T-helper 2 cell treated with Interferon-gamma antibody and Interleukin-4, amounts not matched to agents 5 μg/mL and 100 μg/mL, for 36 hours (primary cell): ENCODE results near the gene ANKS1B.

ENCODE experiments used
- DNase-seq: peaks from one replicate; pipeline ENCODE4 v3.0.0; 2021; ENCODE audit warnings: low spot score
- H3K27ac Mint-ChIP-seq: one replicate; pipeline ENCODE4 v1.8.0; 2021; ENCODE audit warnings: mild to moderate bottlenecking, mixed read lengths
- H3K27me3 Mint-ChIP-seq: one replicate; pipeline ENCODE4 v1.8.0; 2021; ENCODE audit warnings: low read depth, mixed read lengths
- H3K36me3 Mint-ChIP-seq: one replicate; pipeline ENCODE4 v1.8.0; 2021; ENCODE audit warnings: low read depth, mixed read lengths
- H3K4me1 Mint-ChIP-seq: one replicate; pipeline ENCODE4 v1.8.0; 2021; ENCODE audit warnings: low read depth, mixed read lengths
- H3K4me3 Mint-ChIP-seq: one replicate; pipeline ENCODE4 v1.8.0; 2022; ENCODE audit warnings: mild to moderate bottlenecking, moderate library complexity, mixed read lengths
- H3K9me3 Mint-ChIP-seq: one replicate; pipeline ENCODE4 v1.8.0; 2021; ENCODE audit warnings: mixed read lengths

Gene ANKS1B

DNA sequence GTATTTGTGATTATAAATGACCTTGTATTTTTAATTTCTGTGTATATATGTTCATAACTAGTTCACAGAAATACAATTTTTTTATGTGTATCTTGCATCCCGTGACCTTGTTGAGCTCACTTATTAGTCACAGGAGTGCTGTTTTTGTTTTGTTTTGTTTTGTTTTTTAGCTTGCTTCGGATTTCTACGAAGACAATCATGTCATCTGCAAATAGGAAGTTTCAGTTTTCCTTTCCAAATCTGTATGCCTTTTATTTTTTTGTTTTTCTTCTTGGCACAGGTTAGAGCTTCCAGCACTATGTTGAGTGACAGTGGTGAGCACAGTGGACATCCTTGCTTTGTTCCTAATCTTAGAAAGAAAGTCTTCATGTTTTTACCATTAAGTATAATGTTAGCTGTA, 566.4 kb downstream of the ANKS1B start:
- Mint-ChIP-seq H3K4me3 (no peak overlapping the region), H3K9me3 (peaks cover 7% of the 10 kb centered on the region), H3K36me3 (no peaks in the 10 kb centered on the region), H3K27me3 (no peaks in the 10 kb centered on the region), H3K27ac (no peak overlapping the region), H3K4me1 (no peaks in the 10 kb centered on the region)
- no peak for DNase-seq

DNA sequence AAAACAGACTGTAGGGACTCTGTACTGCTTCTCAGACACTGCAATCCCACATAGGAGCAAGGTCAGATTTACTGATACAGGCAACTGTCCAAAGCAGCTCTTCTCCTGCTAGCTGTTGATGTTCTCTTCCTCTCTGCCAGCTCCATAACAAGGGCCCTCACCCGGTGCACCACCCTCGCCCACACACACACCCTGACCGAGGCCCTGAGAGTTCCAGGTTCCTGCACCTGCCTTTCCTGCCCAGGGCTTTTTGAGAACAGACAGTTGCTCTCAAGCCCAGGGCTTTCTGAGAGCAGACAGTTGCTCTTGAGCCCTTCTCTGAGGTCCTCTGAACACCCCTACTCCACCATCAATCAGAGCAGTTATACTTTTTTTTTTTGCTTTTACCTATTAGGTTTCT, 571.0 kb downstream of the ANKS1B start:
- no peaks in the 10 kb centered on the region for H3K4me1 Mint-ChIP-seq
- DNase-seq = no peak
- no peaks in the 10 kb centered on the region for H3K27me3 Mint-ChIP-seq

DNA sequence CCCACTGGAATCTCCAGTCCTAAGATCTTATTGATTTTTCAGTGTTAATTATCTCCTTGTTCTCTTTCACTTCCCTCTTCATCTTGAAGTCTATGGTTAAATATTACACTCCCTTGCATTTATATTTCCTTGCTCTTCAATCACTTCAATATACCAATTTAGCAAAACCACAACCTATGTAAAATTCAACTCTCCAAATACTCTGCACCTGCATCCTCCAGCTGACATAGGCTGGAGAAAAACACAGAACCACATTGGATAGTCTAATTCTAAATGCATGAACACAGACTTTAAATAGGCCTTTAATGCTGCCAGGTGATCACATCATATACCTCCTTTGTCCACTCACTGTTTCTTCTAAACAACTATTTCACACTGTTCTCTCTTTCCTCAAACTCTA, 591.0 kb downstream of the ANKS1B start:
- H3K4me1 Mint-ChIP-seq = no peaks in the 10 kb centered on the region
- H3K4me3 Mint-ChIP-seq = no peak overlapping the region
- no peaks in the 10 kb centered on the region for H3K27me3 Mint-ChIP-seq
- no peaks in the 10 kb centered on the region for H3K9me3 Mint-ChIP-seq
- H3K36me3 Mint-ChIP-seq = no peaks in the 10 kb centered on the region
- no peak for DNase-seq
- no peak overlapping the region for H3K27ac Mint-ChIP-seq

More for the DNA sequence above, 571.0 kb downstream of the ANKS1B start:
- no peak overlapping the region for H3K27ac Mint-ChIP-seq
- H3K36me3 Mint-ChIP-seq = no peaks in the 10 kb centered on the region
- H3K4me3 Mint-ChIP-seq = no peak overlapping the region
- peaks cover 19% of the 10 kb centered on the region for H3K9me3 Mint-ChIP-seq

DNA sequence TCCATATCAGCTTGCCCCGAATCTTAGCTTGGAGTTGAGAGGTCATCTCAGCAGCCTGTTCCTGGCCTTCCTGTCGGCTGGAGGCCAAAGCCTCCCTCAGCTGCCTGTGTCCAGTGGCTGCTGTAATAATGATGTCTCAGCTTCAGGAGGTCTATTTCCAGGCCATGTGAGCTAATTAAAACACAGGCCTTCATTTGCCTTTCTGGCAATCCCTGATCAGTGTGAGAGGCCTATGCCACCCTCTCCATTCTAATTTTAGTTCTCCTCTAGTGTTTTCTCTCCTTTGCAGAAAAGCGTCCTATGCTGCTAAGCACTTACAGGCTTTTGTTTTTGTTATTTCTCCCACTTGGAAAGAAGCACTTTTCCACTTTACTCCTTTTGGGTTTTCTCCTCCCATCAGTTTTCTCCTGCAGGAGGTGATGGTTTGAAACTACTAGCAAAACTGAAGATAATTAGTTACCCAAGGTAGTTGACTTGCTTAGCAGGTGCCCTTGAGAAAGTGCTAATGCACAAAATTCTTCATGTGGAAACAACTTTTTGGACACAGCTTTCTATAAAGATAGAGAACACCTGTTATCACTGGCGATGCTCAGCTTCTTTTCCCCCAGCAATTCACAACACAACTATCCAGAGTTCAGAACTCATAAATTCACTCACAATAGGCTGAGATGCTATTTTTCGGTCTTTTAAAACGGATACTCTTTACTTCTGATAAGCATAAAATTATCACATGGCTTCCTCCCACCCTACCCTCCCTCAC, 592.5 kb downstream of the ANKS1B start:
- no peaks in the 10 kb centered on the region for H3K36me3 Mint-ChIP-seq
- no peaks in the 10 kb centered on the region for H3K9me3 Mint-ChIP-seq
- no peak for DNase-seq
- H3K27me3 Mint-ChIP-seq = no peaks in the 10 kb centered on the region
- H3K4me1 Mint-ChIP-seq = no peaks in the 10 kb centered on the region
- H3K27ac Mint-ChIP-seq = no peak overlapping the region
- no peak overlapping the region for H3K4me3 Mint-ChIP-seq

DNA sequence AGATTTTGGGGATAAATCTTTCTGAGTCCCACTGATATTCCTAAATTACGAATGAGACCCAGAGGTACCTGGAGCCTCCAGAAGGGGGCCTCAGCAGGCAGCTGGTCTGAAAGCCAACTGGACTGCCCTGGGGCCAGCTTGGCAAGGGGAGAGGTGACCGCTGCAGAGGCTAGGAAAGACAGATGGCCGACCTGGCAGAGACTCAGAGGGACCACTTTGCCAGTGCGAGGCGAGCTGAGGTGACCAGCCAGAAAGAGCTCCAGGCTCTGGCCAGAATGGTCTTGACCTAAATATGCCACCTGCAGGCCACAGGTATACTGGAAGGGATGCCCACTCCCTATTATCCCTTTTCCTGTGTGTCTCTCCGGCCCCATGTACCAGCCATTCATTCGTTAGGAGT, 594.0 kb downstream of the ANKS1B start:
- Mint-ChIP-seq H3K27me3 (no peaks in the 10 kb centered on the region), H3K4me1 (no peaks in the 10 kb centered on the region), H3K4me3 (no peak overlapping the region), H3K9me3 (no peaks in the 10 kb centered on the region), H3K27ac (no peak overlapping the region), H3K36me3 (no peaks in the 10 kb centered on the region)
- DNase-seq = no peak

DNA sequence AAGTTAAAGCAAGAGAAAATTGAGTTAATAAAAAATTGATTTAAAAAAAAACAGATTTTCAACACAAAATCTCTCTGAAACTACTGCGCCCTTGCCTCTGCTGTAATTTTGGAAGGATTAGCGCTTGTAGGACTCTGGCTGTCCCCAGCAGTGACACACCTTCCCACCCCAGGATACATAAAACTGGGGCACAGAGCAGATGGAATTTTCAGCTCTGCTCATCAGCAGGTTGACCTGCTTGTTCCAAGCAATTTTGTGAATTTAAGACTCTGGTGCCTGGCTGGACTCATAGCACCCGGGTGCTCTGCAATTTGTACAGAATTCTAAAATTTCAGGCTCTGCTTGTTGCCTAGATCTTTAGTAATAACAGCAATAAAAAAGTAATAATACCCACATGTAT, 595.0 kb downstream of the ANKS1B start:
- no peaks in the 10 kb centered on the region for H3K4me1 Mint-ChIP-seq
- H3K36me3 Mint-ChIP-seq = no peaks in the 10 kb centered on the region
- no peak overlapping the region for H3K27ac Mint-ChIP-seq

DNA sequence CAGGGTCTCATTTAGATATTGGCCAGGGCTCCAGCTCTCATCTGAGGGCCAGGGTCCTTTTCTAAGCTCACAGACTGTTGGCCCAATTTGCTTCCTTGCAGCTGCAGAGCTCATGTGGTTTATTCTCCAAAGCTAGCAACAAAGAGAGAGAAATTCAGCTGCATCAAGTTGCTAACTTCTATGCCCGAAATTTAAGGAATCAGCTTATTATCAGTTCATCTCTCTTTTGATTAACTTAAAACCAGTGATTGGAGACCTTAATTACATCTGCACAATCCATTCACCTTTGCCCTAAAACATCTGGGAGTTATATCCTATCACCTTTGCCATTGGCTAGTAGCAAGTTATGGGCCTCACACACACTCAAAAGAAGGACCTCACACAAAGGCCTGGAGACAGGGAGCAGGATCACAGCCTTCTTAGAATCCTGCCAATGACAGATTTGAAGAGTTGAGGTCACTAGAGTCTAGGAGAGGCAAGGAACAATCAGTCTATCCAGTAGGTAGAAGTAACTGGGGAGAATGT, 596.0 kb downstream of the ANKS1B start:
- no peak for DNase-seq
- Mint-ChIP-seq H3K27me3 (no peaks in the 10 kb centered on the region), H3K4me1 (no peaks in the 10 kb centered on the region), H3K9me3 (no peaks in the 10 kb centered on the region), H3K36me3 (no peaks in the 10 kb centered on the region), H3K27ac (no peak overlapping the region), H3K4me3 (no peak overlapping the region)

More for the DNA sequence above, 595.0 kb downstream of the ANKS1B start:
- Mint-ChIP-seq H3K9me3 (no peaks in the 10 kb centered on the region), H3K27me3 (no peaks in the 10 kb centered on the region), H3K4me3 (no peak overlapping the region)
- no peak for DNase-seq

DNA sequence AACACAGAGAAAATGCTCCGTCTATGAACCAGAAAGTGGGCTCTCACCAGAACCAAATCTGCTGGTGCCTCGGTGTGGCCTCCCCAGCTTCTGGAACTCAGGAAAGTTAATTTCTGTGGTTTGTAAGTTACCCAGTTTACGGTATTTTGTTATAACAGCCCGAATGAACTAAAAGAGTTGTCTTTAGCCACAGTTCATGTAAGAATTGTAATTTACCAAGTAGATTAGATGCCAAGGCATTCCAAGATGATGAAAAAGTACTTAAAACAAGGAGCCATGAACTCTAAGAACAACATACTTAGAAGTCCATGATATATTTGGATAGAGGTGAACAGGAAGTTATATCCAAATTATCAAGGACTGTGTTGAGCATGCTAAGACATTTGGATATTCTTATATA, 597.1 kb downstream of the ANKS1B start:
- H3K36me3 Mint-ChIP-seq = no peaks in the 10 kb centered on the region
- no peaks in the 10 kb centered on the region for H3K9me3 Mint-ChIP-seq
- no peaks in the 10 kb centered on the region for H3K27me3 Mint-ChIP-seq
- no peaks in the 10 kb centered on the region for H3K4me1 Mint-ChIP-seq
- H3K27ac Mint-ChIP-seq = no peak overlapping the region
- no peak overlapping the region for H3K4me3 Mint-ChIP-seq
- DNase-seq = no peak

DNA sequence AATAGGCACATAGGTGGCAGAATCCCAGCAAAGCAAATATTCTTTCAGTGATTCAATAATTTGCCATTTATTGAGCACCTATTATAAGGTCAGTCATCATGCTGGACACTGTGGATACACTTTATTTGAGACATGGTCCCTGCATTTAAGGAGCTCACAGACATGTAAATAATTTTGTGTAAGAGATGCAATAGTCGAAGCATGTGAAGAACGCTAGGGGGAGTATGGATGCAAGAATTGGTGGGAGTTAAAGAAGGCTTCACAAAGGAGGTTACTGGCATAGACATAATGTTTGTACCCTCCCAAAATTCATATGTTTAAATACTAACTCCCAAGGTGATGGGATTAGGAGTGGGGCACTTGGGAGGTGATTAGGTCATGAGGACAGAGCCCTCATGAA, 597.8 kb downstream of the ANKS1B start:
- no peak for DNase-seq
- Mint-ChIP-seq H3K9me3 (no peaks in the 10 kb centered on the region), H3K27me3 (no peaks in the 10 kb centered on the region), H3K36me3 (no peaks in the 10 kb centered on the region), H3K4me1 (no peaks in the 10 kb centered on the region), H3K4me3 (no peak overlapping the region), H3K27ac (no peak overlapping the region)

DNA sequence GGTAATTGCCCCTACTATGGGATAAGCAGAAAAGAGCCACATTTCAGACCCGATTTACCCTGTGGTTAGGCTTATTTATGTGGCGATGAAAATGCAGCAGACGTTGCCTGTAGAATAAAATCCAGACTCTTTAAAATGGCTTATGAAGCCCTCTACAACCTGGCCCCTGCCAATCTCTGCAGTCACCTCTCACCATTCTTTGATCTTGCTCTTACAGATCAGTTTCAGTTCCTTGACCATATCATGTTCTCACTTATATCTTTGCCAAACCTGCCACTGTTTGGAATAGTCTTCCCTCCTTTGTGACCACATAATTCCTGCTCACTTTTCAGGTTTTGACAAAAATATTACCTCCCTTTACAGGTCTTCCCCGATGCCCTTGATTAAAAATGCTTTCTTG, 601.5 kb downstream of the ANKS1B start:
- H3K36me3 Mint-ChIP-seq = no peaks in the 10 kb centered on the region
- no peak for DNase-seq
- H3K4me3 Mint-ChIP-seq = no peak overlapping the region
- H3K27ac Mint-ChIP-seq = no peak overlapping the region
- H3K9me3 Mint-ChIP-seq = no peaks in the 10 kb centered on the region
- no peaks in the 10 kb centered on the region for H3K4me1 Mint-ChIP-seq
- no peaks in the 10 kb centered on the region for H3K27me3 Mint-ChIP-seq

DNA sequence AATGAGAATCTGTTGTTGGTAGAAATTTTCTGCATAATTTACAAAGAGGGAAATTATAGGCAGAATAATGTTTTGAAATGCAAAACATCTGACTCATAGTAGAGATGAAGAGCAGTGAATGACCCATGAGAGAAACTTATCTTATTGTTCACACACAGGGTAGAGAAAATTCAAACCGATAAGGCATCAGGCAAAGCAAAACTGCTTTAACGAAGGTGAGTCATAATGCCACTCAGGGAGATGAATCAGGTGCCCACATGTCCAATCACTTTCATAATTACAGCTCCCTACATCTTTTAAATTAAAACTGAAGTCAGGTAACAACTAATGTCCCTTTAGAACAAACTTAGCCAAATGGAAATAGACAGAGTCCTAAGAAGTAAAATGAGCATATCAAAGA, 602.7 kb downstream of the ANKS1B start:
- Mint-ChIP-seq H3K4me3 (no peak overlapping the region), H3K27ac (no peak overlapping the region), H3K4me1 (no peaks in the 10 kb centered on the region), H3K9me3 (no peaks in the 10 kb centered on the region), H3K36me3 (no peaks in the 10 kb centered on the region), H3K27me3 (no peaks in the 10 kb centered on the region)
- no peak for DNase-seq

DNA sequence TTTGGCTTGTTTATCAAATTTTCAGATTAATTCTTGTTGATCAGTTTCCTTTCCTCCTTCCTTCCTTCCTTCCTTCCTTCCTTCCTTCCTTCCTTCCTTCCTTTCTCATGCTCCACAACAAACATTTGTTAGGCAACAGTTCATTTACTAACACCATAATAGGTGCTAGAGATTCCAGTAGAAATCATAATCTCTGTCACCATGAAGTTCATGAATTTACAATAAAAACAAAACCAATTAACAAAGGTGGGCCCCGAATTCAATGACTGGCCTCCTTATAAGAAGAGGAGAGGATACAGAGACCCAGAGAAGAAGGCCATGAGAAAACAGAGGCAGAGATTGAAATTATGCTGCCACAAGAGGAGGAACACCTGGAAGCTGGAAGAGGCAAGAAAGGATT, 604.0 kb downstream of the ANKS1B start:
- Mint-ChIP-seq H3K27me3 (no peaks in the 10 kb centered on the region), H3K4me3 (no peak overlapping the region), H3K36me3 (no peaks in the 10 kb centered on the region), H3K4me1 (no peaks in the 10 kb centered on the region), H3K27ac (no peak overlapping the region), H3K9me3 (no peaks in the 10 kb centered on the region)
- DNase-seq = no peak

DNA sequence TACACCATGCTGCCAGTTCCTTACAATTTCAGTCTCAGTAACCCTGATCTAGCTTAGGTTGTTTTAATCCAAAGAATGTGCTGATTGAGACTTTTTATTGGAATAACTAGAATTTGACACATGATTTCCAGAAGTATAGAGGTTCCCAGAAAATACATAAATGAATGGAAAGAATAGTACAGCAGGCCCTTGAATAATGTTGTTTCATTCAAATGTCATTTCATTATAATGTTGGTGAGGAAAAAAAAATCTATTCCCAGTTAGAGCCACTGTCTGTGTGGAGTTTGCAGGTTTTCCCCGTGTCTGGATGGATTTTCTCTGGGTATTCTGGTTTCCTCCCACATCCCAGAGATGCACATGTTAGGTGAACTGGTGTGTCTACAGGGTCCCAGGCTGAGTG, 610.7 kb downstream of the ANKS1B start:
- H3K27ac Mint-ChIP-seq = no peak overlapping the region
- H3K36me3 Mint-ChIP-seq = no peaks in the 10 kb centered on the region
- no peak overlapping the region for H3K4me3 Mint-ChIP-seq
- no peaks in the 10 kb centered on the region for H3K9me3 Mint-ChIP-seq
- no peaks in the 10 kb centered on the region for H3K4me1 Mint-ChIP-seq
- DNase-seq = no peak
- no peaks in the 10 kb centered on the region for H3K27me3 Mint-ChIP-seq

DNA sequence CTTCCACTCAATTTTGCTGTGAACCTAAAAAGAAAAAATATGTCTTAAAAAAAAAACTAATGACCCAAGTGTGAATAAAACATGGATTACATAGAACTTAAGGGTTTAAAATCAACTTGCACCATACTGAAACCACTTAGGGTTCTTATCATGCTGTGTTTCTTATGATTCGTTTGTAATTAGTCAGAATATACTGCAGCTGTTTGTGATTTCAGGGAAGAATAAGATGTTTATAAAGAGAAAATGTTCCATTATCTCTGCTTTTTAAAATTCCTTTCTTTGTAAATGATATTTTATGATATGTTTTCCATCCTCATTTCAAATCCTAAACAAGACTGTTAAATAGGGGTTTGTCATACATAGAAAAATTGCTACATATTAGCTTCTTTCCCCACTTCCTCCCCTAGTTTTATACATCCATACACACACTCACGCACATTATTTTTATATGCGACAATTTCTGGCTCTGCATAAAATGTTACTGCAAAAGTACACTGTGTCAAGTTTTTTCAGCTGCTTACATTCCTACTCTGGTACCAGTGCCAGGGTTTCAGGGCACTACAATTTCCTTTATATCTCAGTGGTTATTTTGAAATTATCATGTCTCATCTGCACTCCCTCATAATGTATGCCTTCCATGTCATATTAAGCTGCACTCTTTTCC, 612.3 kb downstream of the ANKS1B start:
- H3K4me3 Mint-ChIP-seq = no peak overlapping the region
- no peaks in the 10 kb centered on the region for H3K9me3 Mint-ChIP-seq
- H3K27ac Mint-ChIP-seq = no peak overlapping the region
- H3K4me1 Mint-ChIP-seq = no peaks in the 10 kb centered on the region
- H3K27me3 Mint-ChIP-seq = no peaks in the 10 kb centered on the region
- no peaks in the 10 kb centered on the region for H3K36me3 Mint-ChIP-seq
- DNase-seq = no peak
